ENCODE measurements around the gene LRRC41. TPM values are rescaled to one million over a fixed set of nuclear protein-coding genes. Genes with fewer than 3 reads are reported as not detected.
"Not testable (repeated sequence)": the region's sequence is repeated elsewhere in the genome, so short reads cannot be mapped to it uniquely, and the experiment has no call there.

LRRC41 gene
- total RNA-seq, 3 donors from 2014 or later, result 60.0 to 85.5 (median 69.2) TPM

DNA sequence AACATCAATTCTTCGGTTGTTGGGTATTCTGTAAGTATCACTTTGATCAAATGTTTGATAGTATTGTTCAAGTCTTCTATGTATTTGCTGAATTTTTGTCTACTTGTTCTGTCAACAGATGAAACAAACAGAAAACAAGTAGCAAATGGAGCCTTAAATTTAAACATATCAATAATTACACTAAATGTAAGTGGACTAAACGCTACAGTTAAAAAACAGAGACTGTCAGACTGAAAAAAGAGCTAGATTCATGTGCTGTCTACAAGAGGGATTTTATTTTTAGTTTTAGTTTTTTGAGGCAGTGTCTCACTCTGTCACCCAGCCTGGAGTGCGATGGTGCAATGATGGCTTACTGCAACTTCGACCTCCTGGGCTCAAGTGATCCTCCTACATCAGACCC lies 66.5 kb downstream of the LRRC41 start:
- no peaks in the 10 kb centered on the region for H3K36me3 ChIP-seq
- no peak overlapping the region for H3K4me3 ChIP-seq
- no peak overlapping the region for H3K27ac ChIP-seq
- no peaks in the 10 kb centered on the region for H3K9me3 ChIP-seq
- intact Hi-C loops (cut with DNase I; ENCODE audit: low total_unique reads), result no loop called here
- DNase-seq (ENCODE audit: low spot score in 2 of 2), result no peak
- TF ChIP-seq, protein P1, sequence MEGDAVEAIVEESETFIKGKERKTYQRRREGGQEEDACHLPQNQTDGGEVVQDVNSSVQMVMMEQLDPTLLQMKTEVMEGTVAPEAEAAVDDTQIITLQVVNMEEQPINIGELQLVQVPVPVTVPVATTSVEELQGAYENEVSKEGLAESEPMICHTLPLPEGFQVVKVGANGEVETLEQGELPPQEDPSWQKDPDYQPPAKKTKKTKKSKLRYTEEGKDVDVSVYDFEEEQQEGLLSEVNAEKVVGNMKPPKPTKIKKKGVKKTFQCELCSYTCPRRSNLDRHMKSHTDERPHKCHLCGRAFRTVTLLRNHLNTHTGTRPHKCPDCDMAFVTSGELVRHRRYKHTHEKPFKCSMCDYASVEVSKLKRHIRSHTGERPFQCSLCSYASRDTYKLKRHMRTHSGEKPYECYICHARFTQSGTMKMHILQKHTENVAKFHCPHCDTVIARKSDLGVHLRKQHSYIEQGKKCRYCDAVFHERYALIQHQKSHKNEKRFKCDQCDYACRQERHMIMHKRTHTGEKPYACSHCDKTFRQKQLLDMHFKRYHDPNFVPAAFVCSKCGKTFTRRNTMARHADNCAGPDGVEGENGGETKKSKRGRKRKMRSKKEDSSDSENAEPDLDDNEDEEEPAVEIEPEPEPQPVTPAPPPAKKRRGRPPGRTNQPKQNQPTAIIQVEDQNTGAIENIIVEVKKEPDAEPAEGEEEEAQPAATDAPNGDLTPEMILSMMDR (IDR thresholded peaks at IDR 0.05), result no peak
- TF ChIP-seq POLR2A (IDR thresholded peaks at IDR 0.05) (no peak), POLR2AphosphoS5 (IDR thresholded peaks at IDR 0.05) (no peak)
- H3K27me3 ChIP-seq, result no peaks in the 10 kb centered on the region
- no peaks in the 10 kb centered on the region for H3K4me1 ChIP-seq

GRCh38 chr1:46231231-46231630 lies 72.2 kb downstream of the LRRC41 start:
- H3K36me3 ChIP-seq; intact Hi-C loops (cut with DNase I; ENCODE audit: low total_unique reads); H3K9me3 ChIP-seq; H3K4me1 ChIP-seq; DNase-seq (ENCODE audit: low spot score in 2 of 2); H3K27ac ChIP-seq; H3K27me3 ChIP-seq; H3K4me3 ChIP-seq: not testable (repeated sequence)

Other genes with a start within 250 kb of the LRRC41 start
- gene PIK3R3, start 171.0 kb downstream of the LRRC41 start, total RNA-seq, result 10 to 100 TPM; 17.9 to 80.3 (median 46.8) TPM
- 10 to 100 TPM in 1 of 3 donors, 1 to 10 TPM in 1, under 1 TPM in 1; 0.48 to 26.2 (median 8.9) TPM for gene TSPAN1, start 128.5 kb downstream of the LRRC41 start, total RNA-seq
- gene P3R3URF, start 127.1 kb downstream of the LRRC41 start, total RNA-seq, result not detected
- 10 to 100 TPM; 37.6 to 47.4 (median 42.3) TPM for gene POMGNT1, start 105.2 kb downstream of the LRRC41 start, total RNA-seq
- 1 to 10 TPM; 2.7 to 5.9 (median 4.2) TPM for gene LURAP1, start 100.3 kb downstream of the LRRC41 start, total RNA-seq
- gene RAD54L, start 55.9 kb downstream of the LRRC41 start, total RNA-seq, result 1 to 10 TPM in 2 of 3 donors, not detected in 1; 1.8 to 4.9 TPM
- gene UQCRH, start 82 bp upstream of the LRRC41 start, total RNA-seq, result 100 to 1,000 TPM; 300 to 334 (median 301) TPM
- gene NSUN4, start 37.2 kb upstream of the LRRC41 start, total RNA-seq, result 10 to 100 TPM; 17.1 to 26.8 (median 22.9) TPM
- gene FAAH, start 90.7 kb upstream of the LRRC41 start, total RNA-seq, result 10 to 100 TPM; 18.1 to 58.7 (median 38.3) TPM
- gene DMBX1, start 186.2 kb upstream of the LRRC41 start, total RNA-seq, result not detected
- not detected for gene KNCN, start 248.0 kb upstream of the LRRC41 start, total RNA-seq

All from breast epithelium (tissue), 4 donors.